ENCODE data around the gene HIP1. TPM values are rescaled to one million over a fixed set of nuclear protein-coding genes. Genes with fewer than 3 reads are reported as not detected.

Gene HIP1
- total and polyA plus RNA-seq, 9 of the 15 experiments (the other 6 are each of a cell fraction or from before 2014, with no cell fraction given): 2.4 to 13.7 (median 9.5) TPM

DNA sequence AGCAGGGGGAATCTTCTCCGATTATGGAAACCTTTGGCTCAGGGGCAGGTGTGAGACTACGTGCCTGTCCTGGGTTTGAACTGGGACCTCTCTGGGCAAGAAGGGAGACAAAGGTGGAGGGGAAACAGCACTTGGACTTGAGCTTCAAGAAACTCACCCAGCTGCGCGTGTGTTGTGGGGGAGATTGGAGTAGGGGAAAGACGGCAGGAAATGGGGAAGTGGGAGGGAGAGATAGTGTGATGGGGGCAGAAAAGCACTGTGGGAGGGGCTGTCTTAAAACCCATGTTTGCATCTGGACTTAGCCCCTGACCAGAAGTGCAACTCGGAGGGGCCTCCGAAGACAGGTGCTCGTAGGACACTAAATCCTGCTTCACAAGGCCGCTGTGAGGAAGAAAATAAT, 107.0 kb downstream of the HIP1 start (continued):
- TF ChIP-seq CUX1 (CRISPR knock-in tag; IDR thresholded peaks at IDR 0.05): no peak
- TF ChIP-seq MECOM (CRISPR knock-in tag; IDR thresholded peaks at IDR 0.05): no peak
- TF ChIP-seq SETDB1 (IDR thresholded peaks at IDR 0.05; ENCODE audit: low read length): no peak
- TF ChIP-seq TEAD4 (IDR thresholded peaks at IDR 0.05; ENCODE audit: low read length): peak; percentile 72
- TF ChIP-seq TEAD4 (CRISPR knock-in tag; IDR thresholded peaks at IDR 0.05; ENCODE audit: borderline replicate concordance): no peak
- no peak for TF ChIP-seq ZKSCAN3 (CRISPR knock-in tag; IDR thresholded peaks at IDR 0.05)
- TF ChIP-seq PCBP2 (IDR thresholded peaks at IDR 0.05; ENCODE audit: low read depth, low read length, poor library complexity, severe bottlenecking): no peak
- TF ChIP-seq, protein P1, sequence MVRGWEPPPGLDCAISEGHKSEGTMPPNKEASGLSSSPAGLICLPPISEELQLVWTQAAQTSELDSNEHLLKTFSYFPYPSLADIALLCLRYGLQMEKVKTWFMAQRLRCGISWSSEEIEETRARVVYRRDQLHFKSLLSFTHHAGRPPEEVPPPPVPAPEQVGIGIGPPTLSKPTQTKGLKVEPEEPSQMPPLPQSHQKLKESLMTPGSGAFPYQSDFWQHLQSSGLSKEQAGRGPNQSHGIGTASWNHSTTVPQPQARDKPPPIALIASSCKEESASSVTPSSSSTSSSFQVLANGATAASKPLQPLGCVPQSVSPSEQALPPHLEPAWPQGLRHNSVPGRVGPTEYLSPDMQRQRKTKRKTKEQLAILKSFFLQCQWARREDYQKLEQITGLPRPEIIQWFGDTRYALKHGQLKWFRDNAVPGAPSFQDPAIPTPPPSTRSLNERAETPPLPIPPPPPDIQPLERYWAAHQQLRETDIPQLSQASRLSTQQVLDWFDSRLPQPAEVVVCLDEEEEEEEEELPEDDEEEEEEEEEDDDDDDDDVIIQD (CRISPR knock-in tag; IDR thresholded peaks at IDR 0.05): no peak
- TF ChIP-seq RNF2 (IDR thresholded peaks at IDR 0.05): peak; percentile 78; the same call in 1 of the 2 replicates
- TF ChIP-seq ZNF79 (CRISPR knock-in tag; IDR thresholded peaks at IDR 0.05; ENCODE audit: low read depth): no peak
- TF ChIP-seq PRPF4 (IDR thresholded peaks at IDR 0.05; ENCODE audit: insufficient read depth, low read depth, low read length, poor library complexity, severe bottlenecking): no peak
- TF ChIP-seq, protein P2, sequence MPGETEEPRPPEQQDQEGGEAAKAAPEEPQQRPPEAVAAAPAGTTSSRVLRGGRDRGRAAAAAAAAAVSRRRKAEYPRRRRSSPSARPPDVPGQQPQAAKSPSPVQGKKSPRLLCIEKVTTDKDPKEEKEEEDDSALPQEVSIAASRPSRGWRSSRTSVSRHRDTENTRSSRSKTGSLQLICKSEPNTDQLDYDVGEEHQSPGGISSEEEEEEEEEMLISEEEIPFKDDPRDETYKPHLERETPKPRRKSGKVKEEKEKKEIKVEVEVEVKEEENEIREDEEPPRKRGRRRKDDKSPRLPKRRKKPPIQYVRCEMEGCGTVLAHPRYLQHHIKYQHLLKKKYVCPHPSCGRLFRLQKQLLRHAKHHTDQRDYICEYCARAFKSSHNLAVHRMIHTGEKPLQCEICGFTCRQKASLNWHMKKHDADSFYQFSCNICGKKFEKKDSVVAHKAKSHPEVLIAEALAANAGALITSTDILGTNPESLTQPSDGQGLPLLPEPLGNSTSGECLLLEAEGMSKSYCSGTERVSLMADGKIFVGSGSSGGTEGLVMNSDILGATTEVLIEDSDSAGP (CRISPR knock-in tag; IDR thresholded peaks at IDR 0.05): no peak
- TF ChIP-seq, protein P3, sequence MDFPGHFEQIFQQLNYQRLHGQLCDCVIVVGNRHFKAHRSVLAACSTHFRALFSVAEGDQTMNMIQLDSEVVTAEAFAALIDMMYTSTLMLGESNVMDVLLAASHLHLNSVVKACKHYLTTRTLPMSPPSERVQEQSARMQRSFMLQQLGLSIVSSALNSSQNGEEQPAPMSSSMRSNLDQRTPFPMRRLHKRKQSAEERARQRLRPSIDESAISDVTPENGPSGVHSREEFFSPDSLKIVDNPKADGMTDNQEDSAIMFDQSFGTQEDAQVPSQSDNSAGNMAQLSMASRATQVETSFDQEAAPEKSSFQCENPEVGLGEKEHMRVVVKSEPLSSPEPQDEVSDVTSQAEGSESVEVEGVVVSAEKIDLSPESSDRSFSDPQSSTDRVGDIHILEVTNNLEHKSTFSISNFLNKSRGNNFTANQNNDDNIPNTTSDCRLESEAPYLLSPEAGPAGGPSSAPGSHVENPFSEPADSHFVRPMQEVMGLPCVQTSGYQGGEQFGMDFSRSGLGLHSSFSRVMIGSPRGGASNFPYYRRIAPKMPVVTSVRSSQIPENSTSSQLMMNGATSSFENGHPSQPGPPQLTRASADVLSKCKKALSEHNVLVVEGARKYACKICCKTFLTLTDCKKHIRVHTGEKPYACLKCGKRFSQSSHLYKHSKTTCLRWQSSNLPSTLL (IDR thresholded peaks at IDR 0.05): no peak
- TF ChIP-seq ZC3H8 (IDR thresholded peaks at IDR 0.05): no peak
- no peak for TF ChIP-seq ESRRB (CRISPR knock-in tag; IDR thresholded peaks at IDR 0.05; ENCODE audit: borderline replicate concordance)
- TF ChIP-seq ELF1 (tag; IDR thresholded peaks at IDR 0.05): no peak
- no peak for TF ChIP-seq ZNF121 (CRISPR knock-in tag; conservative IDR thresholded peaks at IDR 0.05)
